Testis (tissue), 3 donors: ENCODE data around the gene PTPRD. TPM values are rescaled to one million over a fixed set of nuclear protein-coding genes. Genes with fewer than 3 reads are reported as not detected.

Experiments used
- DNase-seq: peaks from one replicate; pipeline ENCODE4 v3.0.0-alpha.2; 2019
- H3K27ac ChIP-seq, 2 donors: fragments of 200-600 bp; sonication (generic); one replicate each; pipeline ENCODE4 v1.5.1; 2019
- H3K27me3 ChIP-seq: fragments of 200-600 bp; sonication (generic); one replicate; pipeline ENCODE4 v1.5.1; 2019
- H3K36me3 ChIP-seq: fragments of 200-600 bp; sonication (generic); one replicate; pipeline ENCODE4 v1.5.1; 2017; ENCODE audit warnings: low read depth; ENCODE audit errors: missing control alignments
- H3K4me1 ChIP-seq: fragments of 200-600 bp; sonication (generic); one replicate; pipeline ENCODE4 v1.5.1; 2019
- H3K4me3 ChIP-seq, 2 donors: fragments of 200-600 bp; sonication (generic); one replicate each; pipeline ENCODE4 v1.5.1; 2017 to 2019
- H3K9me3 ChIP-seq: fragments of 200-600 bp; sonication (generic); one replicate; pipeline ENCODE4 v1.5.1; 2017
- POLR2A ChIP-seq: fragments of 450-650 bp; IDR thresholded peaks from one replicate; pipeline ENCODE4 v1.6.1; 2017; ENCODE audit warnings: antibody characterized with exemption, mild to moderate bottlenecking, moderate library complexity
- whole genome bisulfite sequencing, 2 donors: methylation state at CpG; one replicate each; pipeline ENCODE4 v1.1.5; 2018; 5-methylcytosine and 5-hydroxymethylcytosine counted together
- intact Hi-C: fragments of 100-400 bp; cut with DNase I; formaldehyde crosslinking; loops from one replicate; pipeline ENCODE4 v1.15.1; 2023; ENCODE audit warnings: low total_unique reads
- polyA plus RNA-seq: library from polyadenylated mRNA; stranded (reverse); fragments of 350-450 nt; fragmentation: Illumina TruSeq; extraction: RNeasy Lipid Tissue Mini Kit (QIAGEN cat#74804); gene quantifications from one replicate; pipeline ENCODE4 v1.2.3, GENCODE V29; 2014; ENCODE audit warnings: low read depth, low replicate concordance; ENCODE audit not compliant: insufficient read depth
- total RNA-seq, 2 donors: library from RNA; depleted of rRNA; stranded (reverse); fragments of >200 nt; gene quantifications; one replicate each; pipeline ENCODE4 v1.2.3, GENCODE V29; 2016
- TF ChIP-seq, protein P1 (sequence below), 3 experiments: fragments of 450-650 bp in 2 of 3; fragments of 200-600 bp in 1 of 3; sonication (generic) in 1 of 3; IDR thresholded peaks; one replicate each; pipeline ENCODE4 v1.5.1; 2016 to 2019; ENCODE audit warnings: antibody characterized with exemption in 3 of 3, mild to moderate bottlenecking in 2 of 3, moderate library complexity in 1 of 3

Gene PTPRD
- total and polyA plus RNA-seq, 3 donors from 2014 or later = 15.4 to 33.6 (median 32.5) TPM

DNA sequence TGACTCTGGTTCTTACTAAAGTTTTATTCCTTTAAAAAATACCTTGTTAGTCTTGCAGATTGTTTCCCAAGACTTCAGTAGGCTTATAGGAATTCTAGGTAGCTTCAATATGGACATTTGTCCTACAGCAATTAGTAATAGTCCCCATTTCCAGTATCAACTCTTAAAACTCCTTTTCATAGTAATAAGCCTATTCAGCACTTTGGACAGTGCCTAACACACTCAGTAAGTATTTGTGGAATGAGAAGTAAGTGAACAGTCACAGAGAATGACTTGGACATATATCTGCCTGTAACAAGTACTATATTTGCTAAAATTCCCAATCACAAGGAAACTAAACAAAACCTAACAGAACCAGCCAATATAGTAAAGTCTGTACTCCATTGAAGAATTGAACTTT lies 1521.4 kb downstream of the PTPRD start:
- no peaks in the 10 kb centered on the region for H3K36me3 ChIP-seq
- no peak overlapping the region for H3K4me3 ChIP-seq
- no peak for DNase-seq
- no peak for TF ChIP-seq POLR2A
- TF ChIP-seq, protein P1, sequence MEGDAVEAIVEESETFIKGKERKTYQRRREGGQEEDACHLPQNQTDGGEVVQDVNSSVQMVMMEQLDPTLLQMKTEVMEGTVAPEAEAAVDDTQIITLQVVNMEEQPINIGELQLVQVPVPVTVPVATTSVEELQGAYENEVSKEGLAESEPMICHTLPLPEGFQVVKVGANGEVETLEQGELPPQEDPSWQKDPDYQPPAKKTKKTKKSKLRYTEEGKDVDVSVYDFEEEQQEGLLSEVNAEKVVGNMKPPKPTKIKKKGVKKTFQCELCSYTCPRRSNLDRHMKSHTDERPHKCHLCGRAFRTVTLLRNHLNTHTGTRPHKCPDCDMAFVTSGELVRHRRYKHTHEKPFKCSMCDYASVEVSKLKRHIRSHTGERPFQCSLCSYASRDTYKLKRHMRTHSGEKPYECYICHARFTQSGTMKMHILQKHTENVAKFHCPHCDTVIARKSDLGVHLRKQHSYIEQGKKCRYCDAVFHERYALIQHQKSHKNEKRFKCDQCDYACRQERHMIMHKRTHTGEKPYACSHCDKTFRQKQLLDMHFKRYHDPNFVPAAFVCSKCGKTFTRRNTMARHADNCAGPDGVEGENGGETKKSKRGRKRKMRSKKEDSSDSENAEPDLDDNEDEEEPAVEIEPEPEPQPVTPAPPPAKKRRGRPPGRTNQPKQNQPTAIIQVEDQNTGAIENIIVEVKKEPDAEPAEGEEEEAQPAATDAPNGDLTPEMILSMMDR (IDR thresholded peaks at IDR 0.05) = no peak
- H3K4me1 ChIP-seq = no peaks in the 10 kb centered on the region
- H3K27ac ChIP-seq = no peak overlapping the region
- H3K9me3 ChIP-seq = no peaks in the 10 kb centered on the region
- intact Hi-C loops = no loop called here
- H3K27me3 ChIP-seq = no peaks in the 10 kb centered on the region

DNA sequence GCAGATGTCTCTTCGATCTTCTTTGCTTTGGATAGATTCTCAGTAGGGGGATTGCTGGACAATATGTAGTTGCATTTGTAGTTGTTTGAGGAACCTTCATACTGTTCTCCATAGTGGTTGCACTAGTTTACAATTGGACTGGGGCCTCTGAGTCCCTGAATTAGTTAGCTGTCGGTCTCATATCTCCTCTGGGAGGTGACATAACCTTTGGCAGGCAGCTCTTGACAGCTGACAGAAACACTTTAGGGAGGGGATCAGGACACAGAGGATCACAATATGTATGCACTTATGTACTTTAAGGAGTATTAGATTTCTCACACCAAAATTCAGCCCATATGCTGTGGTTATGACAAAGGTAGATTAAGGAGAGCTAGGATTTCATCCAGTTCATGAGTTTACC lies 1533.3 kb downstream of the PTPRD start:
- intact Hi-C loops = no loop called here

DNA sequence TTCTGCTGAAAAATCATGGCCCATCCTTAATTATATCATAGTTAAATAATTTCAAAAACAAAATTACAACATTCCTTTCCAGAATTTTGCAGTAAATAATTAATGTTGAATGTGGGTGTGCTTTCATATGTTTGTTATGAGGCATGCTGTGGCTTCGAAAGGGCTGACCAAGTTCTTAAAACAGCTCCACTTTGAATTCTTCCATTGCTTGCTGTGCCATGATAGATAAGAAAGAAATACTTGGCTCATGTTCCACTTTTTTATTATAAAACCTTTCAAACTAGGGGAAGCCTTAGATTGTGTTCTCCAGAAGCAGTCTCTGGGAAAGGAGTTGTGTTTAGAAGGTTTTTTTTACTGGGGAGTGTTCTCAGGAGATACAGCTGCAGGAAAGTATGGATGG lies 1534.5 kb downstream of the PTPRD start:
- no peak overlapping the region for H3K4me3 ChIP-seq
- H3K36me3 ChIP-seq = no peaks in the 10 kb centered on the region
- 42 to 57% methylated on average over 1 of the region's 1 CpG for WGBS, 2 donors
- H3K27ac ChIP-seq = no peak overlapping the region
- H3K9me3 ChIP-seq = no peaks in the 10 kb centered on the region
- no peak for DNase-seq
- intact Hi-C loops = no loop called here
- TF ChIP-seq, protein P1 (IDR thresholded peaks at IDR 0.05) = no peak
- TF ChIP-seq POLR2A = no peak
- H3K27me3 ChIP-seq = no peaks in the 10 kb centered on the region
- no peaks in the 10 kb centered on the region for H3K4me1 ChIP-seq

More for the DNA sequence above, 1533.3 kb downstream of the PTPRD start:
- Histone ChIP-seq H3K4me1 (no peaks in the 10 kb centered on the region), H3K27me3 (no peaks in the 10 kb centered on the region), H3K9me3 (no peaks in the 10 kb centered on the region), H3K27ac (no peak overlapping the region), H3K36me3 (no peaks in the 10 kb centered on the region), H3K4me3 (no peak overlapping the region)
- TF ChIP-seq POLR2A = no peak
- TF ChIP-seq, protein P1 (IDR thresholded peaks at IDR 0.05) = no peak
- 78 to 80% methylated on average over 2 of the region's 2 CpGs for WGBS, 2 donors
- DNase-seq = no peak

DNA sequence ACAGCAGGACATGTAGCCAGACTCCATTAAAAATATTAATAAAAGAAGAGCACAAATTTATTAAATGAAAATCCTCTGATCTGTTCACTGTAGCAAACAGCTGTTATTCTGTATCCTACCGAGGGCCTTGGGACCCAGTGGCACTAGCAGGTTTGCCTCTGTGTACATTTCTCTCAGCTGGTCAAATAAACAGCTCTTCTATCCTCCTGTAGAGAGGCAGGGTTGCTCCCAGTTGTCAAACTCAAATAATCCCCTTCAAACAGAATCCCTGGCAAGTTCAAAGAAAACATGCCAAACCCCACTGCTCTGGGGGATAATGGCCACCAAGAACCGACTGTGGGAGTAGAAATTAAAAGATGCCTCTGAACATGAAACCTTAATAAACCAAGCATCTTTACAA lies 1551.2 kb downstream of the PTPRD start:
- no peaks in the 10 kb centered on the region for H3K27me3 ChIP-seq
- H3K36me3 ChIP-seq = no peaks in the 10 kb centered on the region
- no peaks in the 10 kb centered on the region for H3K4me1 ChIP-seq
- H3K4me3 ChIP-seq = no peak overlapping the region
- H3K27ac ChIP-seq = no peak overlapping the region
- TF ChIP-seq, protein P1 (IDR thresholded peaks at IDR 0.05) = no peak
- no peak for TF ChIP-seq POLR2A
- H3K9me3 ChIP-seq = no peaks in the 10 kb centered on the region
- 58 to 65% methylated on average over 2 of the region's 2 CpGs for WGBS, 2 donors
- DNase-seq = no peak
- intact Hi-C loops = no loop called here

DNA sequence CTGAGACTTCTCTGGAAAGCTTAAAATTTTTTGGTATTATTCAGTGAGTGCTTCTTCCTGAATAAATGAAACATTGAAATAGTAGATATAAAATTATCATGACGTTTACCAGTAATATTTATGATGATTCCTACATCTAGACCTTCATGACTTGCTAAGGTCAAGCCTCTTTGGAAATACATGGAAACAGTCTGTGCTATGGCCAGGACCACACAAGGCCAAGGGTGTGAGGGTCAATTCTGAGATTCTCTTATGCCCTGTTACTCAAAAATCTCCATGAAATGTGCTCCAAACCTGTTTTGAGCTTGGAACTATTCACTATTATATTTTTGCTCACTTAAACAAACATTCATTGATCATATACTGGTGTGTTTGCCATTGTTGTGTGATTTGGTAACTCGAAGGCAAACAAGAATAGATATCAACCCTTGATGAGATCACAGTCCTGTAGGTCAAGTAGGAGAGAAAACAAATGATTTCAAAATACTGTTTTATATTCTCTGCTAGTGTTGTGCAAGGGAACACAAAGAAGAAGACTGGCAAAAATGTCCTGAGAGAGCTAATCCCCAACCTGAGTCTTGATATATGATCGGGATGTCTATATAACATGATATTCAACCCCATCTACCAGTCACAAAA lies 1558.3 kb downstream of the PTPRD start:
- Histone ChIP-seq H3K4me1 (no peaks in the 10 kb centered on the region), H3K4me3 (no peak overlapping the region), H3K27ac (no peak overlapping the region), H3K27me3 (no peaks in the 10 kb centered on the region), H3K36me3 (no peaks in the 10 kb centered on the region), H3K9me3 (no peaks in the 10 kb centered on the region)
- DNase-seq = no peak
- no peak for TF ChIP-seq POLR2A
- TF ChIP-seq, protein P1 (IDR thresholded peaks at IDR 0.05) = no peak
- WGBS, 2 donors = 83 to 84% methylated on average over 3 of the region's 3 CpGs
- intact Hi-C loops = no loop called here
